ENCODE measurements around the gene SHOX.

The SHOX gene

GRCh38 chrX:672931-673330, 42.3 kb downstream of the SHOX start:
- Histone ChIP-seq H3K27ac (no peak overlapping the region), H3K9me3 (no peaks in the 10 kb centered on the region), H3K4me3 (ENCODE audit: low read depth in 1 of 2, low read length in 1 of 2) (no peak overlapping the region), H3K27me3 (peaks cover 6% of the 10 kb centered on the region), H3K4me1 (ENCODE audit: control insufficient read depth in 1 of 2, insufficient read depth in 1 of 2, low read depth in 1 of 2, low read length in 1 of 2) (no peaks in the 10 kb centered on the region), H3K36me3 (no peaks in the 10 kb centered on the region)
- TF ChIP-seq CTCF (IDR thresholded peaks at IDR 0.05): no peak

- no peaks in the 10 kb centered on the region for H3K4me1 ChIP-seq (ENCODE audit: control insufficient read depth in 1 of 2, insufficient read depth in 1 of 2, low read depth in 1 of 2, low read length in 1 of 2)
- H3K27me3 ChIP-seq: peaks cover 9% of the 10 kb centered on the region
- H3K36me3 ChIP-seq: no peaks in the 10 kb centered on the region
- no peak for TF ChIP-seq CTCF (IDR thresholded peaks at IDR 0.05)
- no peak overlapping the region for H3K27ac ChIP-seq
- no peak overlapping the region for H3K4me3 ChIP-seq (ENCODE audit: low read depth in 1 of 2, low read length in 1 of 2)
- no peaks in the 10 kb centered on the region for H3K9me3 ChIP-seq
These were observed 44.8 kb downstream of the SHOX start for GRCh38 chrX:675279-675954.

GRCh38 chrX:675955-676295, 45.3 kb downstream of the SHOX start:
- no peaks in the 10 kb centered on the region for H3K9me3 ChIP-seq
- no peaks in the 10 kb centered on the region for H3K4me1 ChIP-seq (ENCODE audit: control insufficient read depth in 1 of 2, insufficient read depth in 1 of 2, low read depth in 1 of 2, low read length in 1 of 2)
- H3K27ac ChIP-seq: no peak overlapping the region
- peaks cover 4% of the 10 kb centered on the region for H3K27me3 ChIP-seq
- H3K4me3 ChIP-seq (ENCODE audit: low read depth in 1 of 2, low read length in 1 of 2): no peak overlapping the region
- H3K36me3 ChIP-seq: no peaks in the 10 kb centered on the region
- no peak for TF ChIP-seq CTCF (IDR thresholded peaks at IDR 0.05)

- Histone ChIP-seq H3K9me3 (no peaks in the 10 kb centered on the region), H3K36me3 (no peaks in the 10 kb centered on the region), H3K27me3 (peaks cover 3% of the 10 kb centered on the region), H3K27ac (no peak overlapping the region), H3K4me1 (ENCODE audit: control insufficient read depth in 1 of 2, insufficient read depth in 1 of 2, low read depth in 1 of 2, low read length in 1 of 2) (no peaks in the 10 kb centered on the region), H3K4me3 (ENCODE audit: low read depth in 1 of 2, low read length in 1 of 2) (no peak overlapping the region)
- no peak for TF ChIP-seq CTCF (IDR thresholded peaks at IDR 0.05)
These were observed 46.8 kb downstream of the SHOX start for GRCh38 chrX:677376-677775.

GRCh38 chrX:679291-679979, 48.8 kb downstream of the SHOX start:
- no peak overlapping the region for H3K4me3 ChIP-seq (ENCODE audit: low read depth in 1 of 2, low read length in 1 of 2)
- no peak overlapping the region for H3K27ac ChIP-seq
- TF ChIP-seq CTCF (IDR thresholded peaks at IDR 0.05): no peak
- H3K9me3 ChIP-seq: no peaks in the 10 kb centered on the region
- H3K4me1 ChIP-seq (ENCODE audit: control insufficient read depth in 1 of 2, insufficient read depth in 1 of 2, low read depth in 1 of 2, low read length in 1 of 2): no peaks in the 10 kb centered on the region
- H3K36me3 ChIP-seq: no peaks in the 10 kb centered on the region
- peaks cover 3% of the 10 kb centered on the region for H3K27me3 ChIP-seq

All from neutrophil (primary cell).